IPS-NIHi7 (cell line): Measurements from ENCODE around the gene MYPN.
"Not testable (repeated sequence)": the region's sequence is repeated elsewhere in the genome, so short reads cannot be mapped to it uniquely, and the experiment has no call there.

Experiments used
- DNase-seq: peaks from one replicate; pipeline ENCODE4 v3.0.0; 2012; ENCODE audit warnings: mixed read lengths; ENCODE audit errors: extremely low spot score

The MYPN gene

GRCh38 chr10:68172324-68172723 lies 63.0 kb downstream of the MYPN start:
- DNase-seq, result no peak

GRCh38 chr10:68175949-68176348 lies 66.7 kb downstream of the MYPN start:
- no peak for DNase-seq

GRCh38 chr10:68176797-68177196 lies 67.5 kb downstream of the MYPN start:
- no peak for DNase-seq

GRCh38 chr10:68178592-68178991 lies 69.3 kb downstream of the MYPN start:
- DNase-seq, result no peak

- no peak for DNase-seq
Observed at GRCh38 chr10:68179016-68179415, 69.7 kb downstream of the MYPN start.

- no peak for DNase-seq
Observed at GRCh38 chr10:68180490-68180889, 71.2 kb downstream of the MYPN start.

- DNase-seq, result peak; percentile 38
Observed at GRCh38 chr10:68184546-68184945, 75.3 kb downstream of the MYPN start.

- no peak for DNase-seq
Observed at GRCh38 chr10:68185085-68185484, 75.8 kb downstream of the MYPN start.

- no peak for DNase-seq
Observed at GRCh38 chr10:68188835-68189234, 79.5 kb downstream of the MYPN start.

- DNase-seq, result no peak
Observed at GRCh38 chr10:68192113-68192512, 82.8 kb downstream of the MYPN start.

- no peak for DNase-seq
Observed at GRCh38 chr10:68194290-68194689, 85.0 kb downstream of the MYPN start.

GRCh38 chr10:68195776-68196175 lies 86.5 kb downstream of the MYPN start:
- not testable (repeated sequence) for DNase-seq

- DNase-seq, result no peak
Observed at GRCh38 chr10:68196701-68197100, 87.4 kb downstream of the MYPN start.

GRCh38 chr10:68202960-68203353 lies 93.7 kb downstream of the MYPN start:
- no peak for DNase-seq

GRCh38 chr10:68208424-68209042 lies 99.2 kb downstream of the MYPN start:
- DNase-seq, result peak; percentile 87

GRCh38 chr10:68211669-68212068 lies 102.4 kb downstream of the MYPN start:
- DNase-seq, result no peak

GRCh38 chr10:68212721-68213352 lies 103.5 kb downstream of the MYPN start:
- DNase-seq, result no peak

GRCh38 chr10:68218786-68219185 lies 109.5 kb downstream of the MYPN start:
- no peak for DNase-seq

GRCh38 chr10:68221196-68221595 lies 111.9 kb downstream of the MYPN start:
- DNase-seq, result no peak

GRCh38 chr10:68222391-68222790 lies 113.1 kb downstream of the MYPN start:
- DNase-seq, result no peak

- peak; percentile 32 for DNase-seq
Observed at GRCh38 chr10:68223535-68224165, 114.4 kb downstream of the MYPN start.

- DNase-seq, result no peak
Observed at GRCh38 chr10:68224810-68225209, 115.5 kb downstream of the MYPN start.

GRCh38 chr10:68230268-68230667 lies 121.0 kb downstream of the MYPN start:
- DNase-seq, result no peak
